Measurements from ENCODE around the gene LAIR1. TPM values are rescaled to one million over a fixed set of nuclear protein-coding genes. Genes with fewer than 3 reads are reported as not detected.
"Not testable (repeated sequence)": the region's sequence is repeated elsewhere in the genome, so short reads cannot be mapped to it uniquely, and the experiment has no call there.

The LAIR1 gene
- total and polyA plus RNA-seq, 4 donors, result 1.2 to 16.3 (median 4.8) TPM

DNA sequence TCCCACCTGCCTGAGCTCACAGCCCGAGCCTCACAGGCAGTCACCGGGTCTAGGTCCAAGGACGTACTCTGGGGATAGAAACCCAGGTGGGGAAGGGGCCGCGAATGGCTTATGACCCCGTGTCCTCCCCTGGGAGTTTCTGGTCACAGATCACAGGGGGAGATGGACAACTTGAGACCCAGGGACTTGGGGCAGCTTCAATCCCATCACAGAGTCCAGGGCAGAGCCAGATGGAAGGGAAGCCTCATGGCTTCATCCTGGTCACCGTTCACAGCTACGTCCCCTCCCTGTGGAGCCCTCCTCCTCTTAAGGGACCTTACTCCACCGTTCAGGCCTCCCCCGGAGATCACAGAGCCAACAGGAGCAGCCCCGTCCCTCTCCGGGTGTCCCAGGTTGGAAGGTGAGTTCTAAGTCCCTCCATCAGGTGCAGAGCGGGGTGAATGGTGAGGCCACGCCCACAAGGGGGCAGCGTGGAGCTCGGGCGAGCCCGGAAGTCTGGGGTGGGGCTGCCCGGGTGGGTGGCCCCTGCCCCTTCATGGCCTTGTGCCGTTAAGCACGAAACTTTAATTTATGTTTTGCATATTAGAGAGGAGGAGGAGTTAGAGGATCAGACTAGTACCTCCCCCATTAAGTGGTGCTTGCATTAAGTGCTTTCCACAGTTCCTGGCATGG is 5.4 kb downstream of the LAIR1 start:
- not testable (repeated sequence) for H3K27ac ChIP-seq (ENCODE audit: low read depth in 1 of 2, low read length in 2 of 2); H3K9me3 ChIP-seq (ENCODE audit: control insufficient read depth in 4 of 4, low read length in 3 of 4); H3K27me3 ChIP-seq (ENCODE audit: control insufficient read depth in 4 of 4, insufficient read depth in 4 of 4, low read length in 3 of 4); H3K36me3 ChIP-seq (ENCODE audit: control insufficient read depth in 4 of 4, insufficient read depth in 3 of 4, low read depth in 1 of 4, low read length in 3 of 4); DNase-seq (ENCODE audit: low spot score); H3K9ac ChIP-seq (ENCODE audit: low read depth in 1 of 2, low read length in 2 of 2); H3K4me1 ChIP-seq (ENCODE audit: control insufficient read depth in 4 of 4, insufficient read depth in 4 of 4, low read length in 3 of 4); H3K4me3 ChIP-seq (ENCODE audit: low read depth in 1 of 3, low read length in 3 of 3)
- 24% methylated on average over 15 of the region's 21 CpGs for WGBS

DNA sequence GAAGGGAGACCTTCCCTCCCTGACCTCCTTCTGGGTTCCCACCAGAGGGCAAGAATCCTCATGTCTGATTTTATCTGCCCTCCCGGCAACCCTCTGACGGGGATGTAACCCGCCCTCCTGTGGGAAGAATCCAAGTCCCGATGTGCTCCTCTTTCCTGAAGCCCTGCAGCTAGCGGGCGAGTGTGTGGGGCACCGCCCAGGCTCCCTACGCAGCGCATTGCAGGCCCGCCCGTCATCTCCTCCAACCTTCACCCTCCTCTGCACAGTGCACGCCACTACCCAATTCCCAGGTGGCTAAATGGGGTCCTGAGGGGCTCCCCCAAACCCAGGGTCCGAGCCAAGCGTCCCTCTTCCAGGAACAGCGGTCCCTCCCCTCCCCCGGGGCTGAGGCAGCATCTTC is 7.3 kb downstream of the LAIR1 start:
- H3K9me3 ChIP-seq (ENCODE audit: control insufficient read depth in 4 of 4, low read length in 3 of 4), result no peaks in the 10 kb centered on the region
- no peak for DNase-seq (ENCODE audit: low spot score)
- no peak overlapping the region for H3K4me3 ChIP-seq (ENCODE audit: low read depth in 1 of 3, low read length in 3 of 3)
- 79% methylated on average over 16 of the region's 16 CpGs for WGBS
- no peak for TF ChIP-seq GABPA (IDR thresholded peaks at IDR 0.05 in 1 of 2, conservative IDR thresholded peaks at IDR 0.05 in 1 of 2)
- TF ChIP-seq, protein P1, sequence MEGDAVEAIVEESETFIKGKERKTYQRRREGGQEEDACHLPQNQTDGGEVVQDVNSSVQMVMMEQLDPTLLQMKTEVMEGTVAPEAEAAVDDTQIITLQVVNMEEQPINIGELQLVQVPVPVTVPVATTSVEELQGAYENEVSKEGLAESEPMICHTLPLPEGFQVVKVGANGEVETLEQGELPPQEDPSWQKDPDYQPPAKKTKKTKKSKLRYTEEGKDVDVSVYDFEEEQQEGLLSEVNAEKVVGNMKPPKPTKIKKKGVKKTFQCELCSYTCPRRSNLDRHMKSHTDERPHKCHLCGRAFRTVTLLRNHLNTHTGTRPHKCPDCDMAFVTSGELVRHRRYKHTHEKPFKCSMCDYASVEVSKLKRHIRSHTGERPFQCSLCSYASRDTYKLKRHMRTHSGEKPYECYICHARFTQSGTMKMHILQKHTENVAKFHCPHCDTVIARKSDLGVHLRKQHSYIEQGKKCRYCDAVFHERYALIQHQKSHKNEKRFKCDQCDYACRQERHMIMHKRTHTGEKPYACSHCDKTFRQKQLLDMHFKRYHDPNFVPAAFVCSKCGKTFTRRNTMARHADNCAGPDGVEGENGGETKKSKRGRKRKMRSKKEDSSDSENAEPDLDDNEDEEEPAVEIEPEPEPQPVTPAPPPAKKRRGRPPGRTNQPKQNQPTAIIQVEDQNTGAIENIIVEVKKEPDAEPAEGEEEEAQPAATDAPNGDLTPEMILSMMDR (IDR thresholded peaks at IDR 0.05; ENCODE audit: low read depth, low read length, missing input control), result no peak
- TF ChIP-seq FOXA2 (IDR thresholded peaks at IDR 0.05), result no peak
- no peak for TF ChIP-seq SP1 (IDR thresholded peaks at IDR 0.05)
- TF ChIP-seq FOXA1 (IDR thresholded peaks at IDR 0.05), result no peak
- TF ChIP-seq, protein P2, sequence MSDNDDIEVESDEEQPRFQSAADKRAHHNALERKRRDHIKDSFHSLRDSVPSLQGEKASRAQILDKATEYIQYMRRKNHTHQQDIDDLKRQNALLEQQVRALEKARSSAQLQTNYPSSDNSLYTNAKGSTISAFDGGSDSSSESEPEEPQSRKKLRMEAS (IDR thresholded peaks at IDR 0.05), result no peak
- no peak for TF ChIP-seq NR2F2 (IDR thresholded peaks at IDR 0.05)
- TF ChIP-seq RAD21 (IDR thresholded peaks at IDR 0.05), result no peak
- H3K27ac ChIP-seq (ENCODE audit: low read depth in 1 of 2, low read length in 2 of 2), result no peak overlapping the region
- no peaks in the 10 kb centered on the region for H3K36me3 ChIP-seq (ENCODE audit: control insufficient read depth in 4 of 4, insufficient read depth in 3 of 4, low read depth in 1 of 4, low read length in 3 of 4)
- H3K9ac ChIP-seq (ENCODE audit: low read depth in 1 of 2, low read length in 2 of 2), result no peak overlapping the region
- H3K27me3 ChIP-seq (ENCODE audit: control insufficient read depth in 4 of 4, insufficient read depth in 4 of 4, low read length in 3 of 4), result peaks cover 0 to 3% (median 0%) of the 10 kb centered on the region in 4 donors
- H3K4me1 ChIP-seq (ENCODE audit: control insufficient read depth in 4 of 4, insufficient read depth in 4 of 4, low read length in 3 of 4), result no peaks in the 10 kb centered on the region

DNA sequence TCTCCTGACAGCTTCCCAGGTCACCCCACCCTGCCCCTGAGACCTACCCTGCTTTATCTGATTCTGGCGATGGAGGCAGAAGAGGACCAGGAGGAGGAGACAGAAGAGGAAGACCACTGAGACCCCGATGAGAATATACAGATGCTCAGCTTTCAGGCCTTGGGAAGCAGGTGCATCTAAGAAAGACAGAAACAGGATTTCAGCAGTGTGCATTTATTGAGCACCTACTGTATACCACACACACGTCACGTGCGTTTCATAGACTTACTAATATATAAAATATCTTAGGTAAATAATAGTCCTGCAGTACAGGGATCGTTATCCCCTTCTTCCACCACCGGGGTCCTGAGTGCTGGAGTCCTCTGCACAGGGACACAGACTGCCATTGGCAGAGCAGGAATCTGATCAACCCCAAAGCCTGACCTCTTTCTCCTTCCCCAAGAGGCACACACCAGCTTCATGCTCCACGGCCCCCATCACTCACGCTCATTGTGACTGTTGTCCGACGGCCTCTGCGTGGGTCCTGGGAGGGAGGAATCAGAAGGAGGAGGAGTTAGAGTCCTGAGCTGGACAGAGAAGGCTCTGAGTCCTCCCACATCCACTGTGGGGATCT is 8.2 kb downstream of the LAIR1 start:
- Histone ChIP-seq H3K9ac (ENCODE audit: low read depth in 1 of 2, low read length in 2 of 2) (no peak overlapping the region), H3K27ac (ENCODE audit: low read depth in 1 of 2, low read length in 2 of 2) (no peak overlapping the region), H3K4me3 (ENCODE audit: low read depth in 1 of 3, low read length in 3 of 3) (no peak overlapping the region), H3K4me1 (ENCODE audit: control insufficient read depth in 4 of 4, insufficient read depth in 4 of 4, low read length in 3 of 4) (no peaks in the 10 kb centered on the region), H3K27me3 (ENCODE audit: control insufficient read depth in 4 of 4, insufficient read depth in 4 of 4, low read length in 3 of 4) (peaks cover 0 to 7% (median 0%) of the 10 kb centered on the region in 4 donors), H3K36me3 (ENCODE audit: control insufficient read depth in 4 of 4, insufficient read depth in 3 of 4, low read depth in 1 of 4, low read length in 3 of 4) (no peaks in the 10 kb centered on the region), H3K9me3 (ENCODE audit: control insufficient read depth in 4 of 4, low read length in 3 of 4) (no peaks in the 10 kb centered on the region)
- DNase-seq (ENCODE audit: low spot score), result no peak
- TF ChIP-seq NR2F2 (IDR thresholded peaks at IDR 0.05), result no peak
- TF ChIP-seq, protein P3, sequence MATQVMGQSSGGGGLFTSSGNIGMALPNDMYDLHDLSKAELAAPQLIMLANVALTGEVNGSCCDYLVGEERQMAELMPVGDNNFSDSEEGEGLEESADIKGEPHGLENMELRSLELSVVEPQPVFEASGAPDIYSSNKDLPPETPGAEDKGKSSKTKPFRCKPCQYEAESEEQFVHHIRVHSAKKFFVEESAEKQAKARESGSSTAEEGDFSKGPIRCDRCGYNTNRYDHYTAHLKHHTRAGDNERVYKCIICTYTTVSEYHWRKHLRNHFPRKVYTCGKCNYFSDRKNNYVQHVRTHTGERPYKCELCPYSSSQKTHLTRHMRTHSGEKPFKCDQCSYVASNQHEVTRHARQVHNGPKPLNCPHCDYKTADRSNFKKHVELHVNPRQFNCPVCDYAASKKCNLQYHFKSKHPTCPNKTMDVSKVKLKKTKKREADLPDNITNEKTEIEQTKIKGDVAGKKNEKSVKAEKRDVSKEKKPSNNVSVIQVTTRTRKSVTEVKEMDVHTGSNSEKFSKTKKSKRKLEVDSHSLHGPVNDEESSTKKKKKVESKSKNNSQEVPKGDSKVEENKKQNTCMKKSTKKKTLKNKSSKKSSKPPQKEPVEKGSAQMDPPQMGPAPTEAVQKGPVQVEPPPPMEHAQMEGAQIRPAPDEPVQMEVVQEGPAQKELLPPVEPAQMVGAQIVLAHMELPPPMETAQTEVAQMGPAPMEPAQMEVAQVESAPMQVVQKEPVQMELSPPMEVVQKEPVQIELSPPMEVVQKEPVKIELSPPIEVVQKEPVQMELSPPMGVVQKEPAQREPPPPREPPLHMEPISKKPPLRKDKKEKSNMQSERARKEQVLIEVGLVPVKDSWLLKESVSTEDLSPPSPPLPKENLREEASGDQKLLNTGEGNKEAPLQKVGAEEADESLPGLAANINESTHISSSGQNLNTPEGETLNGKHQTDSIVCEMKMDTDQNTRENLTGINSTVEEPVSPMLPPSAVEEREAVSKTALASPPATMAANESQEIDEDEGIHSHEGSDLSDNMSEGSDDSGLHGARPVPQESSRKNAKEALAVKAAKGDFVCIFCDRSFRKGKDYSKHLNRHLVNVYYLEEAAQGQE (IDR thresholded peaks at IDR 0.05), result no peak
- TF ChIP-seq HNF4A (conservative IDR thresholded peaks at IDR 0.05), result no peak
- TF ChIP-seq FOXA1 (IDR thresholded peaks at IDR 0.05), result no peak
- no peak for TF ChIP-seq JUND (IDR thresholded peaks at IDR 0.05)
- TF ChIP-seq, protein P4, sequence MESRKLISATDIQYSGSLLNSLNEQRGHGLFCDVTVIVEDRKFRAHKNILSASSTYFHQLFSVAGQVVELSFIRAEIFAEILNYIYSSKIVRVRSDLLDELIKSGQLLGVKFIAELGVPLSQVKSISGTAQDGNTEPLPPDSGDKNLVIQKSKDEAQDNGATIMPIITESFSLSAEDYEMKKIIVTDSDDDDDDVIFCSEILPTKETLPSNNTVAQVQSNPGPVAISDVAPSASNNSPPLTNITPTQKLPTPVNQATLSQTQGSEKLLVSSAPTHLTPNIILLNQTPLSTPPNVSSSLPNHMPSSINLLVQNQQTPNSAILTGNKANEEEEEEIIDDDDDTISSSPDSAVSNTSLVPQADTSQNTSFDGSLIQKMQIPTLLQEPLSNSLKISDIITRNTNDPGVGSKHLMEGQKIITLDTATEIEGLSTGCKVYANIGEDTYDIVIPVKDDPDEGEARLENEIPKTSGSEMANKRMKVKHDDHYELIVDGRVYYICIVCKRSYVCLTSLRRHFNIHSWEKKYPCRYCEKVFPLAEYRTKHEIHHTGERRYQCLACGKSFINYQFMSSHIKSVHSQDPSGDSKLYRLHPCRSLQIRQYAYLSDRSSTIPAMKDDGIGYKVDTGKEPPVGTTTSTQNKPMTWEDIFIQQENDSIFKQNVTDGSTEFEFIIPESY (IDR thresholded peaks at IDR 0.05), result no peak
- 81% methylated on average over 12 of the region's 12 CpGs for WGBS

Data from liver (tissue), 9 donors.